ENCODE data around the gene TBC1D22A.

GRCh38 chr22:47163856-47164513, 401.5 kb downstream of the TBC1D22A start:
- TF ChIP-seq CTCF (IDR thresholded peaks at IDR 0.05; ENCODE audit: extremely low read depth in 1 of 2, insufficient read depth in 1 of 2, low read depth in 1 of 2, low read length in 2 of 2): no peak
- no peak for TF ChIP-seq EZH2 (IDR thresholded peaks at IDR 0.05; ENCODE audit: borderline replicate concordance, low read depth, low read length, severe bottlenecking)
- no peak for TF ChIP-seq POLR2A (IDR thresholded peaks at IDR 0.05; ENCODE audit: low read depth, low read length)
- TF ChIP-seq POLR2AphosphoS5 (IDR thresholded peaks at IDR 0.05; ENCODE audit: insufficient read depth, low read depth, low read length): no peak
